Naive thymus-derived CD4-positive, alpha-beta T cell (primary cell): ENCODE data around the gene OFD1. TPM values are rescaled to one million over a fixed set of nuclear protein-coding genes. Genes with fewer than 3 reads are reported as not detected.

Experiments
- ATAC-seq: fragments of 150-1000 bp; cut with Tn5 transposase; 2 replicates; pipeline ENCODE4 v1.10.0; 2021; ENCODE audit warnings: mild to moderate bottlenecking, moderate library complexity
- CTCF ChIA-PET: fragments of 350-600 bp; sonication (Branson Sonifier 250); formaldehyde crosslinking; loops from one replicate; lab custom pipeline; 2021; ENCODE audit warnings: antibody characterized with exemption; lab: Charles Lee
- POLR2A ChIA-PET: fragments of 350-600 bp; sonication (Branson Sonifier 250); formaldehyde crosslinking; loops from one replicate; lab custom pipeline; 2021; ENCODE audit warnings: antibody characterized with exemption, inconsistent platforms; lab: Charles Lee
- DNase-seq, 9 donors: peaks; one replicate each; pipeline versions ENCODE4 v3.0.0 to v3.0.0-alpha.2; 2020 to 2022; ENCODE audit warnings: mixed read lengths in 1 of 9
- H3K27ac ChIP-seq: one replicate; pipeline ENCODE4 v1.7.0; 2013; ENCODE audit warnings: mild to moderate bottlenecking, low read depth, low read length, moderate library complexity
- H3K27me3 ChIP-seq, 2 donors: one replicate each; pipeline ENCODE4 v1.7.0; 2013; ENCODE audit warnings: low read length in 2 of 2, mild to moderate bottlenecking in 2 of 2, moderate library complexity in 2 of 2; ENCODE audit not compliant: control insufficient read depth in 2 of 2, insufficient read depth in 2 of 2
- H3K36me3 ChIP-seq, 3 experiments: 1 replicate in 2 of 3; 2 replicates in 1 of 3; pipeline ENCODE4 v1.7.0; 2013; ENCODE audit warnings: low read length in 3 of 3, mild to moderate bottlenecking in 3 of 3, moderate library complexity in 1 of 3; ENCODE audit not compliant: insufficient read depth in 3 of 3, control insufficient read depth in 2 of 3
- H3K4me1 ChIP-seq, 2 donors: one replicate each; pipeline ENCODE4 v1.7.0; 2013; ENCODE audit warnings: low read length in 2 of 2, mild to moderate bottlenecking in 2 of 2, moderate library complexity in 1 of 2; ENCODE audit not compliant: control insufficient read depth in 2 of 2, insufficient read depth in 2 of 2
- H3K4me3 ChIP-seq: 2 replicates; pipeline ENCODE4 v1.7.0; 2013; ENCODE audit warnings: mild to moderate bottlenecking, low read length
- H3K9me3 ChIP-seq, 3 experiments: 1 replicate in 2 of 3; 2 replicates in 1 of 3; pipeline ENCODE4 v1.7.0; 2013; ENCODE audit warnings: low read length in 3 of 3; ENCODE audit not compliant: control insufficient read depth in 2 of 3
- H3K27ac Mint-ChIP-seq, 9 donors: one replicate each; pipeline ENCODE4 v1.8.0; 2020 to 2022; ENCODE audit warnings: mixed read lengths in 9 of 9, mild to moderate bottlenecking in 8 of 9, moderate library complexity in 5 of 9, inconsistent platforms in 2 of 9
- H3K27me3 Mint-ChIP-seq, 5 donors: one replicate each; pipeline ENCODE4 v1.8.0; 2021 to 2022; ENCODE audit warnings: mixed read lengths in 5 of 5, mild to moderate bottlenecking in 1 of 5
- H3K36me3 Mint-ChIP-seq, 5 donors: one replicate each; pipeline ENCODE4 v1.8.0; 2020 to 2022; ENCODE audit warnings: mixed read lengths in 5 of 5, mild to moderate bottlenecking in 3 of 5, inconsistent platforms in 1 of 5
- H3K4me1 Mint-ChIP-seq, 7 donors: one replicate each; pipeline ENCODE4 v1.8.0; 2020 to 2022; ENCODE audit warnings: mixed read lengths in 7 of 7, mild to moderate bottlenecking in 3 of 7, inconsistent platforms in 1 of 7
- H3K4me3 Mint-ChIP-seq, 10 donors: one replicate each; pipeline ENCODE4 v1.8.0; 2020 to 2022; ENCODE audit warnings: mild to moderate bottlenecking in 10 of 10, mixed read lengths in 10 of 10, moderate library complexity in 6 of 10, inconsistent platforms in 2 of 10
- H3K9me3 Mint-ChIP-seq, 11 donors: one replicate each; pipeline ENCODE4 v1.8.0; 2020 to 2022; ENCODE audit warnings: mixed read lengths in 11 of 11, mild to moderate bottlenecking in 4 of 11, inconsistent platforms in 1 of 11, moderate library complexity in 1 of 11
- intact Hi-C, 2 donors: fragments of 100-400 bp; cut with micrococcal nuclease; formaldehyde crosslinking; loops; one replicate each; pipeline ENCODE4 v1.15.1; 2023
- polyA plus RNA-seq, 2 donors: library from polyadenylated mRNA; unstranded; fragments of 300-500 nt; fragmentation: Illumina TruSeq; gene quantifications; one replicate each; pipeline ENCODE4 v1.2.3, GENCODE V29; 2021
- total RNA-seq, 6 experiments: library from RNA in 5 of 6; stranded (reverse) in 5 of 6; gene quantifications; 1 replicate in 5 of 6; 2 replicates in 1 of 6; pipeline ENCODE4 v1.2.3 and lab custom pipeline; 2021 to 2026

OFD1 gene
- total and polyA plus RNA-seq, 7 experiments from 2014 or later: 30.4 to 142 (median 50.4) TPM

GRCh38 chrX:13689741-13690211 is 44.8 kb upstream of the OFD1 start:
- H3K27me3 ChIP-seq: no peaks in the 10 kb centered on the region
- POLR2A ChIA-PET: interaction anchor here (0.8 to 4.0 kb wide), 3 partner anchors 28 to 45 kb away, joined by 3 to 39 read pairs (median 8); partner anchors contain the start of genes OFD1, TCEANC and TRAPPC2
- no peaks in the 10 kb centered on the region for H3K9me3 ChIP-seq
- intact Hi-C loops: loop anchor here (1.0 to 2.0 kb wide), 5 partner anchors 13 to 45 kb away; partner anchors contain the start of genes OFD1 (in 2 of the 2), TRAPPC2 (in 2 of the 2) and TCEANC (in 1 of the 2)
- peak overlapping the region; percentile 72 for H3K4me3 ChIP-seq
- no peaks in the 10 kb centered on the region for H3K36me3 ChIP-seq
- Mint-ChIP-seq H3K4me1 (peaks cover 25 to 59% (median 43%) of the 10 kb centered on the region in 7 donors), H3K27me3 (no peaks in the 10 kb centered on the region), H3K36me3 (peaks cover 0 to 6% (median 0%) of the 10 kb centered on the region in 5 donors), H3K27ac (peak overlapping the region; percentile 76 to 98 (median 95)), H3K9me3 (no peaks in the 10 kb centered on the region), H3K4me3 (peak overlapping the region; percentile 79 to 96 (median 92))
- ATAC-seq: no peak
- CTCF ChIA-PET: interaction anchor here (0.9 kb wide), 1 partner anchor 31 kb away, joined by 3 read pairs; no protein-coding TSS in a partner anchor
- DNase-seq: peak in 1 of 9 donors; percentile 5
- peak overlapping the region; percentile 84 for H3K27ac ChIP-seq
- H3K4me1 ChIP-seq: peaks cover 14 to 25% of the 10 kb centered on the region in 2 donors

DNA sequence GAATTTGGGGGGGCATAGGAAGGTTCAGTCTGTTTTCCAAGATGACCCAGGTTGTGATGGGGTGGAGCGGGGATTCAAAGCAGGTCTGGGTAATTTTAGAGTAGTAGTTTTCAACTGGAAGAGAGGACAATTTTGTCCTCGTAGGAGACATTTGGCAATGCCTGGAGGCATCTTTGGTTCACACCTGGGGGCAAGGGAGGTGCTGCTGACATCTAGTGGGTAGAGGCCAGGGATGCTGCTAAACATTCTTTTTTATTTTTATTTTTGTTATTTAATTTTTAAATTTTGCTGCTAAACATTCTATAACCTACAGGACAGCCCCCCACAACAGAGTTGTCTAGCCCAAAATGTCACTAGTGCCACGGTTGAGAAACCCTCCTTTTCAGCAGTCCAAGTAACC is 43.7 kb upstream of the OFD1 start:
- Mint-ChIP-seq H3K4me1 (peaks cover 31 to 69% (median 53%) of the 10 kb centered on the region in 7 donors), H3K27me3 (no peaks in the 10 kb centered on the region), H3K9me3 (no peaks in the 10 kb centered on the region), H3K4me3 (peak overlapping the region; percentile 79 to 96 (median 92)), H3K36me3 (peaks cover 0 to 6% (median 0%) of the 10 kb centered on the region in 5 donors), H3K27ac (peak overlapping the region in 8 of 9 donors; percentile 42 to 98 (median 83))
- DNase-seq: peak in 3 of 9 donors; percentile 2 to 28 (median 12)
- Histone ChIP-seq H3K4me1 (peaks cover 14 to 30% of the 10 kb centered on the region in 2 donors), H3K27ac (no peak overlapping the region), H3K9me3 (no peaks in the 10 kb centered on the region), H3K4me3 (peak overlapping the region; percentile 24), H3K27me3 (no peaks in the 10 kb centered on the region), H3K36me3 (no peaks in the 10 kb centered on the region)
- ATAC-seq: no peak
- ChIA-PET CTCF (interaction anchor here (0.9 kb wide), 1 partner anchor 32 kb away, joined by 3 read pairs; no protein-coding TSS in a partner anchor), POLR2A (interaction anchor here (1.5 kb wide), 1 partner anchor 12 kb away, joined by 4 read pairs; no protein-coding TSS in a partner anchor)
- intact Hi-C loops: loop anchor here in 1 of 2 donors (1.0 kb wide), 1 partner anchor 33 kb away; no protein-coding TSS in a partner anchor

DNA sequence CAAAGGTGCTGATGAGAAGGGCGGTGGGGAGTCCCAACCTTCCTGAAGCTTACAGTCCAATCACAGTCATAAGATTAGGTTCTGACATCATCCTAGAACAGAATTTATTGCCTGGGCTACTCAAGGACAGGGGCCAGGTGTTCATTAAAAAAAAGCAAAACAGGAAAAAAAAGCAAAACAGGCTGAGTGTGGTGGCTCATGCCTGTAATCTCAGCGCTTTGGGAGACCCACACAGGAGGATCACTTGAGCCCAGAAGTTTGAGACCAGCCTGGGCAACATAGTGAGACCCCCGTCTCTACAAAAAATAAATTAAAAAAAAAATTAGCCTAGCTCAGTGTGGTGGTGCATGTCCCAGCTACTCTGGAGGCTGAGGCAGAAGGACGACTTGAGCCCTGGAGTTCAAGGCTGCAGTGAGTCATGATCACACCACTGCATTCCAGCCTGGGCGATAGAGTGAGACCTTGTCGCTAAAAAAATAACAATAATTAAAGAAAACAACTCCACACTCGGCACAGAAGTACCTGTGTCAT is 42.6 kb upstream of the OFD1 start:
- no peaks in the 10 kb centered on the region for H3K36me3 ChIP-seq
- intact Hi-C loops: no loop called here
- peak overlapping the region in 7 of 10 donors; percentile 12 to 65 (median 51) for H3K4me3 Mint-ChIP-seq
- POLR2A ChIA-PET: interaction anchor here (0.7 to 1.5 kb wide), 3 partner anchors 11 to 44 kb away, joined by 3 to 5 read pairs (median 4); no protein-coding TSS in a partner anchor
- no peaks in the 10 kb centered on the region for H3K9me3 ChIP-seq
- peaks cover 0 to 6% (median 0%) of the 10 kb centered on the region in 5 donors for H3K36me3 Mint-ChIP-seq
- H3K27me3 ChIP-seq: no peaks in the 10 kb centered on the region
- peaks cover 32 to 78% (median 60%) of the 10 kb centered on the region in 7 donors for H3K4me1 Mint-ChIP-seq
- H3K27me3 Mint-ChIP-seq: no peaks in the 10 kb centered on the region
- H3K4me1 ChIP-seq: peaks cover 14 to 37% of the 10 kb centered on the region in 2 donors
- H3K9me3 Mint-ChIP-seq: no peaks in the 10 kb centered on the region
- H3K4me3 ChIP-seq: no peak overlapping the region
- no peak overlapping the region for H3K27ac ChIP-seq
- CTCF ChIA-PET: no interaction called here
- no peak for ATAC-seq
- H3K27ac Mint-ChIP-seq: peak overlapping the region in 5 of 9 donors; percentile 35 to 81 (median 61)
- no peak for DNase-seq

DNA sequence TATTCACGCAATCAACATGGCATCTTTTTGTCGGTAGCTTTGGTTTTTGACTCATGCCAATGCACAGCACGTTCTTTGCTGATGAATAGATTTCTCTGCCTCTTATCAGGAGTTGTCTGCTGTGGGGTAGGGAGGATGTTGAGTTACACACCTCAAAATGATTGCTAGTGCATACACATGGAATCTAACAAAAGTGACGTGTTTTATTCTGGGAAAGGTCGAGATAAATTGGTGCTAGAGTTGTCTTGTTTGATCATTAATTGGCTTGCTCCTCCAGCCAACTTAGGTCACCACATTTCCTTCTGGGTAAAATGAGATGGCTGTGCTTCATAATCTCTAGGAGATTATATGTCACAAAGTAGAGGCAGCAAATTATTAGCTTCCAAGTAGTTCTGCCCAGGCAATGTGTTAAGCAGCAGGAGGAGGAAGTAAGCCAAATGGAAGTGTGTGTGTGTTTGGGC is 41.7 kb upstream of the OFD1 start:
- no peaks in the 10 kb centered on the region for H3K36me3 ChIP-seq
- intact Hi-C loops: no loop called here
- H3K4me3 Mint-ChIP-seq: peak overlapping the region in 7 of 10 donors; percentile 31 to 70 (median 49)
- peaks cover 14 to 38% of the 10 kb centered on the region in 2 donors for H3K4me1 ChIP-seq
- peaks cover 32 to 83% (median 65%) of the 10 kb centered on the region in 7 donors for H3K4me1 Mint-ChIP-seq
- H3K36me3 Mint-ChIP-seq: peaks cover 0 to 10% (median 0%) of the 10 kb centered on the region in 5 donors
- CTCF ChIA-PET: no interaction called here
- H3K27me3 ChIP-seq: no peaks in the 10 kb centered on the region
- no peaks in the 10 kb centered on the region for H3K9me3 ChIP-seq
- no peaks in the 10 kb centered on the region for H3K9me3 Mint-ChIP-seq
- H3K27me3 Mint-ChIP-seq: no peaks in the 10 kb centered on the region
- POLR2A ChIA-PET: interaction anchor here (0.7 to 1.3 kb wide), 3 partner anchors 42 to 329 kb away, joined by 3 to 5 read pairs (median 3); partner anchors contain the start of genes OFD1 and TRAPPC2
- H3K27ac ChIP-seq: no peak overlapping the region
- H3K4me3 ChIP-seq: no peak overlapping the region
- H3K27ac Mint-ChIP-seq: peak overlapping the region in 5 of 9 donors; percentile 19 to 77 (median 60)
- ATAC-seq (no peak), DNase-seq (no peak)

- peaks cover 29 to 81% (median 59%) of the 10 kb centered on the region in 7 donors for H3K4me1 Mint-ChIP-seq
- H3K27me3 Mint-ChIP-seq: no peaks in the 10 kb centered on the region
- no peaks in the 10 kb centered on the region for H3K27me3 ChIP-seq
- POLR2A ChIA-PET: interaction anchor here (0.7 to 1.3 kb wide), 4 partner anchors 9 to 328 kb away, joined by 3 to 5 read pairs (median 3); partner anchors contain the start of genes OFD1 and TRAPPC2
- peaks cover 14 to 45% of the 10 kb centered on the region in 2 donors for H3K4me1 ChIP-seq
- H3K4me3 Mint-ChIP-seq: peak overlapping the region in 8 of 10 donors; percentile 6 to 70 (median 34)
- CTCF ChIA-PET: no interaction called here
- no peaks in the 10 kb centered on the region for H3K36me3 ChIP-seq
- intact Hi-C loops: no loop called here
- no peak for DNase-seq
- peak overlapping the region in 7 of 9 donors; percentile 0 to 77 (median 35) for H3K27ac Mint-ChIP-seq
- no peak overlapping the region for H3K27ac ChIP-seq
- H3K9me3 ChIP-seq: no peaks in the 10 kb centered on the region
- peaks cover 0 to 10% (median 0%) of the 10 kb centered on the region in 5 donors for H3K36me3 Mint-ChIP-seq
- ATAC-seq: no peak
- no peaks in the 10 kb centered on the region for H3K9me3 Mint-ChIP-seq
- no peak overlapping the region for H3K4me3 ChIP-seq
Measured at GRCh38 chrX:13693341-13693961, 41.1 kb upstream of the OFD1 start.

- peaks cover 0 to 11% (median 2%) of the 10 kb centered on the region in 5 donors for H3K36me3 Mint-ChIP-seq
- no peaks in the 10 kb centered on the region for H3K9me3 ChIP-seq
- H3K27ac Mint-ChIP-seq: peak overlapping the region in 1 of 9 donors; percentile 40
- ATAC-seq (no peak), DNase-seq (no peak)
- intact Hi-C loops: no loop called here
- no peaks in the 10 kb centered on the region for H3K27me3 ChIP-seq
- no peak overlapping the region for H3K4me3 ChIP-seq
- POLR2A ChIA-PET: interaction anchor here (0.7 kb wide), 1 partner anchor 42 kb away, joined by 6 read pairs; no protein-coding TSS in a partner anchor
- H3K4me1 ChIP-seq: peaks cover 14 to 54% of the 10 kb centered on the region in 2 donors
- CTCF ChIA-PET: interaction anchor here (0.6 kb wide), 1 partner anchor 335 kb away, joined by 4 read pairs; no protein-coding TSS in a partner anchor
- H3K36me3 ChIP-seq: no peaks in the 10 kb centered on the region
- H3K27me3 Mint-ChIP-seq: no peaks in the 10 kb centered on the region
- H3K9me3 Mint-ChIP-seq: no peaks in the 10 kb centered on the region
- no peak overlapping the region for H3K4me3 Mint-ChIP-seq
- no peak overlapping the region for H3K27ac ChIP-seq
- H3K4me1 Mint-ChIP-seq: peaks cover 31 to 82% (median 59%) of the 10 kb centered on the region in 7 donors
Measured at GRCh38 chrX:13694359-13694758, 40.2 kb upstream of the OFD1 start.
